ENCODE measurements around the gene SCNN1G.

Gene SCNN1G

GRCh38 chr16:23156110-23156509, 26.4 kb upstream of the SCNN1G start:
- no peaks in the 10 kb centered on the region for H3K9me3 ChIP-seq (ENCODE audit: control insufficient read depth in 1 of 2, low read length in 2 of 2)
- no peaks in the 10 kb centered on the region for H3K4me1 ChIP-seq (ENCODE audit: control insufficient read depth in 1 of 2, insufficient read depth in 2 of 2, low read length in 2 of 2)
- H3K27ac ChIP-seq (ENCODE audit: low read length) = no peak overlapping the region
- no peaks in the 10 kb centered on the region for H3K27me3 ChIP-seq (ENCODE audit: low read depth, low read length)
- H3K4me3 ChIP-seq (ENCODE audit: low read depth in 1 of 2, low read length in 2 of 2) = no peak overlapping the region
- H3K36me3 ChIP-seq (ENCODE audit: control insufficient read depth in 1 of 2, insufficient read depth in 2 of 2, low read length in 2 of 2) = no peaks in the 10 kb centered on the region

- Histone ChIP-seq H3K27ac (ENCODE audit: low read length) (no peak overlapping the region), H3K9me3 (ENCODE audit: control insufficient read depth in 1 of 2, low read length in 2 of 2) (no peaks in the 10 kb centered on the region), H3K36me3 (ENCODE audit: control insufficient read depth in 1 of 2, insufficient read depth in 2 of 2, low read length in 2 of 2) (no peaks in the 10 kb centered on the region), H3K4me3 (ENCODE audit: low read depth in 1 of 2, low read length in 2 of 2) (no peak overlapping the region), H3K4me1 (ENCODE audit: control insufficient read depth in 1 of 2, insufficient read depth in 2 of 2, low read length in 2 of 2) (no peaks in the 10 kb centered on the region), H3K27me3 (ENCODE audit: low read depth, low read length) (no peaks in the 10 kb centered on the region)
Observed at GRCh38 chr16:23156946-23157460, 25.5 kb upstream of the SCNN1G start.

GRCh38 chr16:23158114-23158513, 24.4 kb upstream of the SCNN1G start:
- H3K27me3 ChIP-seq (ENCODE audit: low read depth, low read length) = no peaks in the 10 kb centered on the region
- no peak overlapping the region for H3K27ac ChIP-seq (ENCODE audit: low read length)
- H3K4me1 ChIP-seq (ENCODE audit: control insufficient read depth in 1 of 2, insufficient read depth in 2 of 2, low read length in 2 of 2) = no peaks in the 10 kb centered on the region
- no peaks in the 10 kb centered on the region for H3K9me3 ChIP-seq (ENCODE audit: control insufficient read depth in 1 of 2, low read length in 2 of 2)
- H3K36me3 ChIP-seq (ENCODE audit: control insufficient read depth in 1 of 2, insufficient read depth in 2 of 2, low read length in 2 of 2) = no peaks in the 10 kb centered on the region
- H3K4me3 ChIP-seq (ENCODE audit: low read depth in 1 of 2, low read length in 2 of 2) = no peak overlapping the region

GRCh38 chr16:23160082-23160481, 22.5 kb upstream of the SCNN1G start:
- Histone ChIP-seq H3K4me1 (ENCODE audit: control insufficient read depth in 1 of 2, insufficient read depth in 2 of 2, low read length in 2 of 2) (no peaks in the 10 kb centered on the region), H3K27me3 (ENCODE audit: low read depth, low read length) (no peaks in the 10 kb centered on the region), H3K4me3 (ENCODE audit: low read depth in 1 of 2, low read length in 2 of 2) (no peak overlapping the region), H3K9me3 (ENCODE audit: control insufficient read depth in 1 of 2, low read length in 2 of 2) (peaks cover 0 to 2% of the 10 kb centered on the region in 2 donors), H3K36me3 (ENCODE audit: control insufficient read depth in 1 of 2, insufficient read depth in 2 of 2, low read length in 2 of 2) (no peaks in the 10 kb centered on the region), H3K27ac (ENCODE audit: low read length) (no peak overlapping the region)

GRCh38 chr16:23160574-23160973, 22.0 kb upstream of the SCNN1G start:
- no peaks in the 10 kb centered on the region for H3K4me1 ChIP-seq (ENCODE audit: control insufficient read depth in 1 of 2, insufficient read depth in 2 of 2, low read length in 2 of 2)
- no peaks in the 10 kb centered on the region for H3K27me3 ChIP-seq (ENCODE audit: low read depth, low read length)
- peaks cover 0 to 5% of the 10 kb centered on the region in 2 donors for H3K9me3 ChIP-seq (ENCODE audit: control insufficient read depth in 1 of 2, low read length in 2 of 2)
- H3K4me3 ChIP-seq (ENCODE audit: low read depth in 1 of 2, low read length in 2 of 2) = no peak overlapping the region
- H3K36me3 ChIP-seq (ENCODE audit: control insufficient read depth in 1 of 2, insufficient read depth in 2 of 2, low read length in 2 of 2) = no peaks in the 10 kb centered on the region
- H3K27ac ChIP-seq (ENCODE audit: low read length) = no peak overlapping the region

GRCh38 chr16:23163921-23164320, 18.6 kb upstream of the SCNN1G start:
- H3K9me3 ChIP-seq (ENCODE audit: control insufficient read depth in 1 of 2, low read length in 2 of 2) = peaks cover 0 to 7% of the 10 kb centered on the region in 2 donors
- H3K4me1 ChIP-seq (ENCODE audit: control insufficient read depth in 1 of 2, insufficient read depth in 2 of 2, low read length in 2 of 2) = no peaks in the 10 kb centered on the region
- no peaks in the 10 kb centered on the region for H3K36me3 ChIP-seq (ENCODE audit: control insufficient read depth in 1 of 2, insufficient read depth in 2 of 2, low read length in 2 of 2)
- H3K4me3 ChIP-seq (ENCODE audit: low read depth in 1 of 2, low read length in 2 of 2) = no peak overlapping the region
- no peaks in the 10 kb centered on the region for H3K27me3 ChIP-seq (ENCODE audit: low read depth, low read length)
- no peak overlapping the region for H3K27ac ChIP-seq (ENCODE audit: low read length)

GRCh38 chr16:23164736-23165135, 17.8 kb upstream of the SCNN1G start:
- Histone ChIP-seq H3K4me3 (ENCODE audit: low read depth in 1 of 2, low read length in 2 of 2) (no peak overlapping the region), H3K4me1 (ENCODE audit: control insufficient read depth in 1 of 2, insufficient read depth in 2 of 2, low read length in 2 of 2) (no peaks in the 10 kb centered on the region), H3K36me3 (ENCODE audit: control insufficient read depth in 1 of 2, insufficient read depth in 2 of 2, low read length in 2 of 2) (no peaks in the 10 kb centered on the region), H3K9me3 (ENCODE audit: control insufficient read depth in 1 of 2, low read length in 2 of 2) (peaks cover 0 to 7% of the 10 kb centered on the region in 2 donors), H3K27me3 (ENCODE audit: low read depth, low read length) (no peaks in the 10 kb centered on the region), H3K27ac (ENCODE audit: low read length) (no peak overlapping the region)

- no peak overlapping the region for H3K27ac ChIP-seq (ENCODE audit: low read length)
- H3K27me3 ChIP-seq (ENCODE audit: low read depth, low read length) = no peaks in the 10 kb centered on the region
- no peaks in the 10 kb centered on the region for H3K9me3 ChIP-seq (ENCODE audit: control insufficient read depth in 1 of 2, low read length in 2 of 2)
- H3K4me3 ChIP-seq (ENCODE audit: low read depth in 1 of 2, low read length in 2 of 2) = no peak overlapping the region
- no peaks in the 10 kb centered on the region for H3K4me1 ChIP-seq (ENCODE audit: control insufficient read depth in 1 of 2, insufficient read depth in 2 of 2, low read length in 2 of 2)
- no peaks in the 10 kb centered on the region for H3K36me3 ChIP-seq (ENCODE audit: control insufficient read depth in 1 of 2, insufficient read depth in 2 of 2, low read length in 2 of 2)
Observed at GRCh38 chr16:23172583-23172982, 10.0 kb upstream of the SCNN1G start.

- Histone ChIP-seq H3K4me3 (ENCODE audit: low read depth in 1 of 2, low read length in 2 of 2) (no peak overlapping the region), H3K27me3 (ENCODE audit: low read depth, low read length) (no peaks in the 10 kb centered on the region), H3K4me1 (ENCODE audit: control insufficient read depth in 1 of 2, insufficient read depth in 2 of 2, low read length in 2 of 2) (no peaks in the 10 kb centered on the region), H3K9me3 (ENCODE audit: control insufficient read depth in 1 of 2, low read length in 2 of 2) (no peaks in the 10 kb centered on the region), H3K27ac (ENCODE audit: low read length) (no peak overlapping the region), H3K36me3 (ENCODE audit: control insufficient read depth in 1 of 2, insufficient read depth in 2 of 2, low read length in 2 of 2) (no peaks in the 10 kb centered on the region)
Observed at GRCh38 chr16:23172994-23173393, 9.6 kb upstream of the SCNN1G start.

- no peak overlapping the region for H3K4me3 ChIP-seq (ENCODE audit: low read depth in 1 of 2, low read length in 2 of 2)
- no peaks in the 10 kb centered on the region for H3K27me3 ChIP-seq (ENCODE audit: low read depth, low read length)
- no peaks in the 10 kb centered on the region for H3K4me1 ChIP-seq (ENCODE audit: control insufficient read depth in 1 of 2, insufficient read depth in 2 of 2, low read length in 2 of 2)
- H3K36me3 ChIP-seq (ENCODE audit: control insufficient read depth in 1 of 2, insufficient read depth in 2 of 2, low read length in 2 of 2) = no peaks in the 10 kb centered on the region
- no peak overlapping the region for H3K27ac ChIP-seq (ENCODE audit: low read length)
- no peaks in the 10 kb centered on the region for H3K9me3 ChIP-seq (ENCODE audit: control insufficient read depth in 1 of 2, low read length in 2 of 2)
Observed at GRCh38 chr16:23174622-23175021, 7.9 kb upstream of the SCNN1G start.

- Histone ChIP-seq H3K4me3 (ENCODE audit: low read depth in 1 of 2, low read length in 2 of 2) (no peak overlapping the region), H3K27ac (ENCODE audit: low read length) (no peak overlapping the region), H3K9me3 (ENCODE audit: control insufficient read depth in 1 of 2, low read length in 2 of 2) (no peaks in the 10 kb centered on the region), H3K27me3 (ENCODE audit: low read depth, low read length) (no peaks in the 10 kb centered on the region), H3K36me3 (ENCODE audit: control insufficient read depth in 1 of 2, insufficient read depth in 2 of 2, low read length in 2 of 2) (no peaks in the 10 kb centered on the region), H3K4me1 (ENCODE audit: control insufficient read depth in 1 of 2, insufficient read depth in 2 of 2, low read length in 2 of 2) (no peaks in the 10 kb centered on the region)
Observed at GRCh38 chr16:23175651-23176050, 6.9 kb upstream of the SCNN1G start.

GRCh38 chr16:23181506-23181905, 1.0 kb upstream of the SCNN1G start:
- Histone ChIP-seq H3K27me3 (ENCODE audit: low read depth, low read length) (peaks cover 8% of the 10 kb centered on the region), H3K4me3 (ENCODE audit: low read depth in 1 of 2, low read length in 2 of 2) (no peak overlapping the region), H3K36me3 (ENCODE audit: control insufficient read depth in 1 of 2, insufficient read depth in 2 of 2, low read length in 2 of 2) (no peaks in the 10 kb centered on the region), H3K4me1 (ENCODE audit: control insufficient read depth in 1 of 2, insufficient read depth in 2 of 2, low read length in 2 of 2) (peaks cover 0 to 13% of the 10 kb centered on the region in 2 donors), H3K9me3 (ENCODE audit: control insufficient read depth in 1 of 2, low read length in 2 of 2) (no peaks in the 10 kb centered on the region), H3K27ac (ENCODE audit: low read length) (no peak overlapping the region)
